PC-9 (cell line): ENCODE results near the gene NYAP2. TPM values are rescaled to one million over a fixed set of nuclear protein-coding genes. Genes with fewer than 3 reads are reported as not detected.

Experiments used
- BruUV-seq: library from RNA; stranded (reverse); fragments of 400-500 nt; replicated peaks from 2 replicates; lab custom pipeline; 2021; lab: Mats Ljungman, UMichigan
- CTCF ChIA-PET: fragments of 300-600 bp; sonication (Branson Sonifier 250); formaldehyde crosslinking; loops from one replicate; lab custom pipeline; 2022; ENCODE audit warnings: antibody characterized with exemption; lab: Charles Lee
- POLR2A ChIA-PET: fragments of 300-600 bp; sonication (Branson Sonifier 250); formaldehyde crosslinking; loops from one replicate; lab custom pipeline; 2022; ENCODE audit warnings: antibody characterized with exemption; ENCODE audit not compliant: unreplicated experiment; lab: Charles Lee
- DNase-seq, 2 experiments: peaks; one replicate each; pipeline versions ENCODE4 v3.0.0 to v3.0.0-alpha.2; 2015 to 2022; ENCODE audit warnings: mixed read lengths in 1 of 2
- H2AFZ ChIP-seq: fragments of 200-600 bp; sonication (generic); 2 replicates; pipeline ENCODE4 v1.8.1; 2017; ENCODE audit warnings: antibody characterized with exemption
- H3F3A ChIP-seq: fragments of 200-600 bp; sonication (generic); 2 replicates; pipeline ENCODE4 v1.8.1; 2017; ENCODE audit warnings: antibody characterized with exemption, mild to moderate bottlenecking, low read depth; ENCODE audit not compliant: insufficient read depth
- H3K27ac ChIP-seq: fragments of 200-600 bp; sonication (generic); 2 replicates; pipeline ENCODE4 v1.6.1; 2016; ENCODE audit warnings: mixed run types
- H3K27me3 ChIP-seq: fragments of 200-600 bp; sonication (generic); 2 replicates; pipeline ENCODE4 v1.6.1; 2016; ENCODE audit warnings: low read depth, mixed run types; ENCODE audit not compliant: insufficient read depth
- H3K36me3 ChIP-seq: fragments of 200-600 bp; sonication (generic); 2 replicates; pipeline ENCODE4 v1.6.1; 2016; ENCODE audit warnings: low read depth, mixed run types
- H3K4me1 ChIP-seq: fragments of 200-600 bp; sonication (generic); replicated peaks from 2 replicates; pipeline ENCODE4 v1.6.1; 2016; ENCODE audit warnings: mixed run types; ENCODE audit not compliant: insufficient read depth
- H3K4me2 ChIP-seq: fragments of 200-600 bp; sonication (generic); 2 replicates; pipeline ENCODE4 v1.6.1; 2017; ENCODE audit warnings: mixed run types
- H3K4me3 ChIP-seq: fragments of 200-600 bp; sonication (generic); 2 replicates; pipeline ENCODE4 v1.6.1; 2016; ENCODE audit warnings: mixed run types
- H3K79me2 ChIP-seq: fragments of 200-600 bp; sonication (generic); 2 replicates; pipeline ENCODE4 v1.6.1; 2017; ENCODE audit warnings: low read depth, mixed run types
- H3K9me2 ChIP-seq: fragments of 200-600 bp; sonication (generic); 2 replicates; pipeline ENCODE4 v1.8.1; 2017; ENCODE audit warnings: mild to moderate bottlenecking; ENCODE audit not compliant: insufficient read depth
- H3K9me3 ChIP-seq: fragments of 200-600 bp; sonication (generic); 2 replicates; pipeline ENCODE4 v1.8.1; 2016; ENCODE audit warnings: low read depth; ENCODE audit not compliant: insufficient read depth
- H4K20me1 ChIP-seq: fragments of 200-600 bp; sonication (generic); 2 replicates; pipeline ENCODE4 v1.8.1; 2017; ENCODE audit not compliant: insufficient read depth
- CTCF ChIP-seq: fragments of 200-600 bp; sonication (generic); conservative IDR thresholded peaks from 2 replicates; pipeline ENCODE4 v1.6.1; 2017; ENCODE audit warnings: mixed run types, antibody characterized with exemption, mild to moderate bottlenecking, moderate library complexity
- EZH2 ChIP-seq: fragments of 200-600 bp; sonication (generic); IDR thresholded peaks from 2 replicates; pipeline ENCODE4 v1.8.0; 2017; ENCODE audit warnings: antibody characterized with exemption, low read depth
- intact Hi-C: fragments of 100-400 bp; cut with micrococcal nuclease; formaldehyde crosslinking; loops from one replicate; pipeline ENCODE4 v1.10.0; 2022; ENCODE audit not compliant: unreplicated experiment
- total RNA-seq: library from RNA; stranded (reverse); gene quantifications from 2 replicates; pipeline ENCODE4 v1.2.3, GENCODE V29; 2021

The NYAP2 gene
- total RNA-seq, 1 experiment from 2014 or later: 0.65 TPM

- no peak overlapping the region for H3K27ac ChIP-seq
- no peak overlapping the region for H3K4me3 ChIP-seq
- H3K36me3 ChIP-seq: no peaks in the 10 kb centered on the region
- peak; percentile 84 for TF ChIP-seq CTCF
- no peak for TF ChIP-seq EZH2
- no peaks in the 10 kb centered on the region for H3F3A ChIP-seq
- H3K9me3 ChIP-seq: no peaks in the 10 kb centered on the region
- no peaks in the 10 kb centered on the region for H3K27me3 ChIP-seq
- H4K20me1 ChIP-seq: no peaks in the 10 kb centered on the region
- ChIA-PET POLR2A (no interaction called here), CTCF (interaction anchor here (1.5 kb wide), 1 partner anchor 1132 kb away, joined by 4 read pairs; no protein-coding TSS in a partner anchor)
- no peak overlapping the region for H2AFZ ChIP-seq
- H3K4me1 ChIP-seq: no peaks in the 10 kb centered on the region
- H3K79me2 ChIP-seq: no peaks in the 10 kb centered on the region
- H3K9me2 ChIP-seq: no peaks in the 10 kb centered on the region
- no TSS peak for BruUV-seq
- intact Hi-C loops: loop anchor here (1.0 kb wide), 3 partner anchors 1132 to 1437 kb away; no protein-coding TSS in a partner anchor
- DNase-seq: peak in 1 of 2 experiments; percentile 45
- no peak overlapping the region for H3K4me2 ChIP-seq
These were observed 270.8 kb downstream of the NYAP2 start for GRCh38 chr2:225670111-225670974.

DNA sequence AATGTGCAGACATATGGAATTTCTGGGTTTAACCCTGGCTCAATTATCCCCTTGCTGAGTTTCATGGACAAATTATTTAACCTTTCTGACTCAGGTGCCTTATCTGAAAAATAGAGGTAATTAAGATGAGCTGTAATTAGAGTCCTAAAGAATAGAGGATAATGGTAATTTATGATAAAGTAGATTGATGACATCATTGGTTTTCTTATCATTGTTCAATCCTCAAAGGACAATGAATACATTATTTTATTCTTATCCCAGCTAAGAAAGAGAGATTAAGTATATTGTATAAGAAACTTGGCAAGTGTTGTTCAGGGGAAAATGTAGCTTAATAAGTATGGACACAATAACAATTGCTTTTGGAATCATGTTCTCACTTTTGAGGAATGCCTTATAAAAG lies 279.3 kb downstream of the NYAP2 start:
- H2AFZ ChIP-seq: no peak overlapping the region
- no peak overlapping the region for H3K4me2 ChIP-seq
- H3F3A ChIP-seq: no peaks in the 10 kb centered on the region
- TF ChIP-seq EZH2: no peak
- TF ChIP-seq CTCF: no peak
- H3K27me3 ChIP-seq: no peaks in the 10 kb centered on the region
- no TSS peak for BruUV-seq
- H3K79me2 ChIP-seq: no peaks in the 10 kb centered on the region
- ChIA-PET CTCF (interaction anchor here (0.6 kb wide), 1 partner anchor 9 kb away, joined by 4 read pairs; no protein-coding TSS in a partner anchor), POLR2A (no interaction called here)
- H3K36me3 ChIP-seq: no peaks in the 10 kb centered on the region
- no peaks in the 10 kb centered on the region for H3K4me1 ChIP-seq
- H3K9me2 ChIP-seq: peaks cover 4% of the 10 kb centered on the region; the same call in 1 of the 2 replicates
- H4K20me1 ChIP-seq: no peaks in the 10 kb centered on the region
- intact Hi-C loops: no loop called here
- H3K27ac ChIP-seq: no peak overlapping the region
- no peak for DNase-seq
- no peaks in the 10 kb centered on the region for H3K9me3 ChIP-seq
- no peak overlapping the region for H3K4me3 ChIP-seq

- no peak for DNase-seq
- no peaks in the 10 kb centered on the region for H3K36me3 ChIP-seq
- no peaks in the 10 kb centered on the region for H3K27me3 ChIP-seq
- H3K4me1 ChIP-seq: no peaks in the 10 kb centered on the region
- POLR2A ChIA-PET: interaction anchor here (0.6 kb wide), 1 partner anchor 15 kb away, joined by 7 read pairs; no protein-coding TSS in a partner anchor
- H3K27ac ChIP-seq: no peak overlapping the region
- no peak overlapping the region for H2AFZ ChIP-seq
- H4K20me1 ChIP-seq: no peaks in the 10 kb centered on the region
- intact Hi-C loops: no loop called here
- TF ChIP-seq CTCF (no peak), EZH2 (no peak)
- no peaks in the 10 kb centered on the region for H3K9me3 ChIP-seq
- peaks cover 4% of the 10 kb centered on the region; the same call in 1 of the 2 replicates for H3K9me2 ChIP-seq
- H3K4me2 ChIP-seq: no peak overlapping the region
- no peaks in the 10 kb centered on the region for H3K79me2 ChIP-seq
- H3F3A ChIP-seq: no peaks in the 10 kb centered on the region
- no TSS peak for BruUV-seq
- CTCF ChIA-PET: no interaction called here
- H3K4me3 ChIP-seq: no peak overlapping the region
These were observed 283.7 kb downstream of the NYAP2 start for GRCh38 chr2:225683258-225683657.
